Smooth muscle cell (in vitro differentiated cells): ENCODE data around the gene PRR23C. TPM values are rescaled to one million over a fixed set of nuclear protein-coding genes. Genes with fewer than 3 reads are reported as not detected.
"Not testable (repeated sequence)": the region's sequence is repeated elsewhere in the genome, so short reads cannot be mapped to it uniquely, and the experiment has no call there.

Experiments used
- DNase-seq: peaks from one replicate; lab custom pipeline; 2025; ENCODE audit not compliant: unreplicated experiment; lab: John Stamatoyannopoulos, UW
- H2AFZ ChIP-seq: fragments of 200-600 bp; sonication (generic); 2 replicates; pipeline ENCODE4 v1.6.0; 2016; ENCODE audit warnings: antibody characterized with exemption, low read depth, mild to moderate bottlenecking
- H3F3A ChIP-seq: fragments of 200-600 bp; sonication (generic); 2 replicates; pipeline ENCODE4 v1.6.0; 2017; ENCODE audit warnings: antibody characterized with exemption, low read depth
- H3K27ac ChIP-seq: fragments of 200-600 bp; sonication (generic); 2 replicates; pipeline ENCODE4 v1.5.1; 2016; ENCODE audit warnings: low read depth, mild to moderate bottlenecking
- H3K27me3 ChIP-seq: fragments of 200-600 bp; sonication (generic); 2 replicates; pipeline ENCODE4 v1.6.1; 2016; ENCODE audit warnings: low read depth, mild to moderate bottlenecking
- H3K36me3 ChIP-seq: fragments of 200-600 bp; sonication (generic); 2 replicates; pipeline ENCODE4 v1.5.1; 2016; ENCODE audit warnings: low read depth
- H3K4me1 ChIP-seq: fragments of 200-600 bp; sonication (generic); 2 replicates; pipeline ENCODE4 v1.5.1; 2016; ENCODE audit warnings: low read depth
- H3K4me2 ChIP-seq: fragments of 200-600 bp; sonication (generic); 2 replicates; pipeline ENCODE4 v1.6.0; 2016; ENCODE audit warnings: mild to moderate bottlenecking
- H3K4me3 ChIP-seq: fragments of 200-600 bp; sonication (generic); 2 replicates; pipeline ENCODE4 v1.5.1; 2016; ENCODE audit warnings: mild to moderate bottlenecking
- H3K79me2 ChIP-seq: fragments of 200-600 bp; sonication (generic); 2 replicates; pipeline ENCODE4 v1.6.0; 2016; ENCODE audit warnings: low read depth, mild to moderate bottlenecking
- H3K9ac ChIP-seq: fragments of 200-600 bp; sonication (generic); 2 replicates; pipeline ENCODE4 v1.6.0; 2016; ENCODE audit warnings: low read depth
- H3K9me3 ChIP-seq: fragments of 200-600 bp; sonication (generic); replicated peaks from 2 replicates; pipeline ENCODE4 v1.5.1; 2016; ENCODE audit warnings: low read depth
- H4K20me1 ChIP-seq: fragments of 200-600 bp; sonication (generic); 2 replicates; pipeline ENCODE4 v1.6.0; 2016; ENCODE audit warnings: low read depth
- WGBS: methylation state at CpG from one replicate; pipeline ENCODE4 v1.1.7; 2016; ENCODE audit warnings: low lambda C conversion rate; 5-methylcytosine and 5-hydroxymethylcytosine counted together
- polyA plus RNA-seq: library from polyadenylated mRNA; unstranded; fragments of >200 nt; fragmentation: Nextera tagmentation; extraction: Ambion mirVana; gene quantifications from 2 replicates; pipeline ENCODE4 v1.2.1, GENCODE V29; 2016
- total RNA-seq: library from RNA; depleted of rRNA; stranded (reverse); fragments of >200 nt; gene quantifications from 2 replicates; pipeline ENCODE4 v1.2.3, GENCODE V29; 2014
- TF ChIP-seq, protein P1 (sequence below): fragments of 200-600 bp; sonication (generic); IDR thresholded peaks from 2 replicates; pipeline ENCODE4 v1.5.1; 2017; ENCODE audit warnings: borderline replicate concordance, mild to moderate bottlenecking, antibody characterized with exemption; ENCODE audit not compliant: insufficient read depth, poor library complexity, severe bottlenecking

The PRR23C gene
- total and polyA plus RNA-seq, 2 experiments from 2014 or later: not detected

DNA sequence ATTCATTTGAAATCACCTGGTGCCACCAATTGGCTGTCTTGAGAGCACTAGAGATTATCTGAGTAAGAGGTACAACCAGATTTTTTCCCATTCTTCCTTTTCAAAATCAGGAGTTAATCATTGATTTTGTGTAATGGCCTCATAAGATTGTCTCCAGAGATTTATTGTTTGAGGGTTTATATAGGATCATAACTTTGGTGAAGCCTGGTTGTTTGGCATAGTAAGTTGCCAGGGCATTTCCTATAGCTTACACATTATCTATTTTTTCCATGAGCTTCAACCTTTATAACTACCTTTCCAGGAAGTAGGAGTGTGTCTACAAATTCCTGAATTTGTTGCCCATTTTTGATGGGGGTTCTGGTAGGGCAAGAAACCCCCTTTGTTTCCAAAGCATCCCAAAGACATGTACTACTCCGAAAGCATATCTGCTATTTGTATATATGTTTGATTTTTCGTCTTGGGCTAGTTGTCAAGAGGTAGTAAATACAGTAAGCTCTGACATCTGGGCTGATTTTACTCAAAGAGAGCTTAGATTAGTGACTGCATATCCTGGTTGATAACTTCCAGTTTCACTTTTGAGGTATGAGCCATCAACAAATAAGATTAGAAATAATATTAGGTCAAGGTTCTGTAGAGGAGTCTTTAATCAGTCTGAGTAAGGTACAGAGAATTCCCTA, 12.2 kb downstream of the PRR23C start:
- no peak overlapping the region for H3K27ac ChIP-seq
- H2AFZ ChIP-seq: no peak overlapping the region
- no peak overlapping the region for H3K4me2 ChIP-seq
- DNase-seq: no peak
- no peaks in the 10 kb centered on the region for H3K79me2 ChIP-seq
- H3K9me3 ChIP-seq: no peaks in the 10 kb centered on the region
- H3K4me3 ChIP-seq: no peak overlapping the region
- H3F3A ChIP-seq: no peaks in the 10 kb centered on the region
- TF ChIP-seq, protein P1, sequence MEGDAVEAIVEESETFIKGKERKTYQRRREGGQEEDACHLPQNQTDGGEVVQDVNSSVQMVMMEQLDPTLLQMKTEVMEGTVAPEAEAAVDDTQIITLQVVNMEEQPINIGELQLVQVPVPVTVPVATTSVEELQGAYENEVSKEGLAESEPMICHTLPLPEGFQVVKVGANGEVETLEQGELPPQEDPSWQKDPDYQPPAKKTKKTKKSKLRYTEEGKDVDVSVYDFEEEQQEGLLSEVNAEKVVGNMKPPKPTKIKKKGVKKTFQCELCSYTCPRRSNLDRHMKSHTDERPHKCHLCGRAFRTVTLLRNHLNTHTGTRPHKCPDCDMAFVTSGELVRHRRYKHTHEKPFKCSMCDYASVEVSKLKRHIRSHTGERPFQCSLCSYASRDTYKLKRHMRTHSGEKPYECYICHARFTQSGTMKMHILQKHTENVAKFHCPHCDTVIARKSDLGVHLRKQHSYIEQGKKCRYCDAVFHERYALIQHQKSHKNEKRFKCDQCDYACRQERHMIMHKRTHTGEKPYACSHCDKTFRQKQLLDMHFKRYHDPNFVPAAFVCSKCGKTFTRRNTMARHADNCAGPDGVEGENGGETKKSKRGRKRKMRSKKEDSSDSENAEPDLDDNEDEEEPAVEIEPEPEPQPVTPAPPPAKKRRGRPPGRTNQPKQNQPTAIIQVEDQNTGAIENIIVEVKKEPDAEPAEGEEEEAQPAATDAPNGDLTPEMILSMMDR: no peak
- H3K9ac ChIP-seq: no peak overlapping the region
- no peaks in the 10 kb centered on the region for H3K36me3 ChIP-seq
- 85% methylated on average over 2 of the region's 2 CpGs for WGBS
- H3K27me3 ChIP-seq: no peaks in the 10 kb centered on the region
- H4K20me1 ChIP-seq: no peaks in the 10 kb centered on the region
- H3K4me1 ChIP-seq: no peaks in the 10 kb centered on the region

DNA sequence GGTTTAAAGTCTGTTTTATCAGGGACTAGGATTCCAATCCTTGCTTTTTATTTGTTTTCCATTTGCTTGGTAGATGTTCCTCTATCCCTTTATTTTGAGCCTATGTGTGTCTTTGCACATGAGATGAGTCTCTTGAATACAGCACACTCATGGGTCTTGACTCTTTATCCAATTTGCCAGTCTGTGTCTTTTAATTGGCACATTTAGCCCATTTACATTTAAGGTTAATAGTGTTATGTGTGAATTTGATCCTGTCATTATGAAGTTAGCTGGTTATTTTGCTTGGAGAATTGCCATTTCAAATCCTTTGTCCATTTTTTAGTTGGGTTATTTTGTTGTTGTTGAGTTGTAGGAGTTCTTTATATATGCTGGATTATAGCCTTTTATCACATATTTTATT, 14.1 kb downstream of the PRR23C start:
- not testable (repeated sequence) for H3K79me2 ChIP-seq, H3K27me3 ChIP-seq, H3K9me3 ChIP-seq, H3K36me3 ChIP-seq, H4K20me1 ChIP-seq, H3K4me3 ChIP-seq, H3K9ac ChIP-seq, H3F3A ChIP-seq, H3K4me1 ChIP-seq, H3K27ac ChIP-seq, H2AFZ ChIP-seq, H3K4me2 ChIP-seq, DNase-seq

DNA sequence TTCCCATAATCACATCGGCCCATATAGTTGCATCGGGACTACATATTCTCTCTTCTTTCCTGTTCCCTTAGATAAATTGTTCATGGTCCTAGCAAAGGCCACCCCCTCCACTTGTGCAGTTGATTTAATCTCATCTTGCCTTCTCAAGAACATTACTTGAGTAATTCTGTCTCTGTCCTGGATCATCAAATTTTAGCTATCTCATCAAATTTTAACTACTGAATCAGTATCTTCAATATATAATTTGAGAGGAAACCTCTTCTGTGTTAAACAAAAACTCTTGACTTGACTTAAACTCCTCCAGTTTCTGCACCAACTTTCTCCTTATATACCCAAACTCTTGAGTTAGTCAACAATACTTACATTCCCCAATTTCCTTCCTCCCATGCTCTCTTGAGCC, 19.7 kb downstream of the PRR23C start:
- Histone ChIP-seq H3K27me3 (no peaks in the 10 kb centered on the region), H3K79me2 (no peaks in the 10 kb centered on the region), H3K27ac (no peak overlapping the region), H3K36me3 (no peaks in the 10 kb centered on the region), H2AFZ (no peak overlapping the region), H3K4me3 (no peak overlapping the region), H3K9ac (no peak overlapping the region), H3K9me3 (no peaks in the 10 kb centered on the region), H4K20me1 (no peaks in the 10 kb centered on the region), H3F3A (no peaks in the 10 kb centered on the region), H3K4me2 (no peak overlapping the region), H3K4me1 (no peaks in the 10 kb centered on the region)
- 80% methylated on average over 2 of the region's 2 CpGs for WGBS
- TF ChIP-seq, protein P1: no peak
- DNase-seq: no peak

DNA sequence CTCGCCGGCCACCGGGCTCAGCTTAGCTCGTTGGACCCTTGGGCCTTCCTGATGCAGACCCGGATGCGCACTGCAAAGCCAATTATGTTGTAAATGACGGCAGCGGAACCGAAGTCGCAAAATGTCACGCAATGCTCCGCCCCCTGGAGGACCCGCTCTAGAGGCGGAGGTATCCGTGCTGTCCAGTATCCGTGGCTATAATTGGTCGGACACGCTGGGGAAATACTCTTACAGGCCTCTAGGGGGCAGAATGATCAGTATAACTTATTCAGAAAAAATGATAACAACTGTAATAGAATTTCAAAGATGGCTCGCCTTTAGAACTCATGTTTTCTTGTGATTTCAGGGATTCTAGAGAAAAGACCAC, 23.8 kb downstream of the PRR23C start, which contains the start of gene PRR23B:
Gene PRR23B, minus strand, starts transcription at position 59 of the 367 bp plus-strand sequence. CDS start 265 bp downstream, outside the sequence.
- Histone ChIP-seq H2AFZ (no peak within 1 kb of the TSS), H3K9ac (no peak within 1 kb of the TSS), H3K9me3 (no peaks in the 10 kb centered on the region), H3K27me3 (no peaks in the 10 kb centered on the region), H3K4me1 (no peaks in the 10 kb centered on the region), H3K36me3 (no peaks in the 10 kb centered on the region), H3F3A (no peaks in the 10 kb centered on the region), H3K4me3 (no peak within 1 kb of the TSS), H3K79me2 (no peaks in the 10 kb centered on the region), H4K20me1 (no peaks in the 10 kb centered on the region), H3K27ac (no peak within 1 kb of the TSS), H3K4me2 (no peak within 1 kb of the TSS)
- DNase-seq: no peak
- WGBS: 95% methylated on average over 19 of the region's 19 CpGs
- TF ChIP-seq, protein P1: no peak
